ENCODE data around the gene MAP1LC3B2.

DNA sequence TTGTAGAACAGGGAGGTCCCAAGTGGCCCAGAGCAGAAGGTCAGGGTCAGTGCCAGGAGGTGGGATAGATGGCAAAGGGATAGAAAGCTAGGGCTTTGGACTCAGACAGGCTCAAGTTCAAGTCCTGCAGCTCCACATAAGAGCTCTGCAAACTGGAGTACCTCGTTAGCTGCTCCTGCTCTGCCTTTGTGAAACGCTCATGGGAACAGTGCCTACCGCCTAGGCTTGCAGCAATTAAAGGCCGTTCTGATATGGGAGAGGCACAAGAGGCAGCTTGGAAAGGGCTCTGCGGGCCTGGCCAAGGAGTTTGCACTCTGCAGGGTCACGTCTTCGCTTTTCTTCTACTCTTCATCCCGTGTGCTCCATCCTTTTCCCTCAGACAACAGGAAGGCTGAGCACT is 54.1 kb downstream of the MAP1LC3B2 start:
- TF ChIP-seq CTCF (IDR thresholded peaks at IDR 0.05; ENCODE audit: poor library complexity) (no peak), EZH2phosphoT487 (IDR thresholded peaks at IDR 0.05; ENCODE audit: low read depth, severe bottlenecking, unreplicated experiment) (no peak)

All from hepatocyte (in vitro differentiated cells).